Measurements from ENCODE around the gene PTPRA.
A peak's percentile ranks its signal among the peaks of the same experiment; 100 is the strongest.
"Not testable (repeated sequence)": the region's sequence is repeated elsewhere in the genome, so short reads cannot be mapped to it uniquely, and the experiment has no call there.

The PTPRA gene

DNA sequence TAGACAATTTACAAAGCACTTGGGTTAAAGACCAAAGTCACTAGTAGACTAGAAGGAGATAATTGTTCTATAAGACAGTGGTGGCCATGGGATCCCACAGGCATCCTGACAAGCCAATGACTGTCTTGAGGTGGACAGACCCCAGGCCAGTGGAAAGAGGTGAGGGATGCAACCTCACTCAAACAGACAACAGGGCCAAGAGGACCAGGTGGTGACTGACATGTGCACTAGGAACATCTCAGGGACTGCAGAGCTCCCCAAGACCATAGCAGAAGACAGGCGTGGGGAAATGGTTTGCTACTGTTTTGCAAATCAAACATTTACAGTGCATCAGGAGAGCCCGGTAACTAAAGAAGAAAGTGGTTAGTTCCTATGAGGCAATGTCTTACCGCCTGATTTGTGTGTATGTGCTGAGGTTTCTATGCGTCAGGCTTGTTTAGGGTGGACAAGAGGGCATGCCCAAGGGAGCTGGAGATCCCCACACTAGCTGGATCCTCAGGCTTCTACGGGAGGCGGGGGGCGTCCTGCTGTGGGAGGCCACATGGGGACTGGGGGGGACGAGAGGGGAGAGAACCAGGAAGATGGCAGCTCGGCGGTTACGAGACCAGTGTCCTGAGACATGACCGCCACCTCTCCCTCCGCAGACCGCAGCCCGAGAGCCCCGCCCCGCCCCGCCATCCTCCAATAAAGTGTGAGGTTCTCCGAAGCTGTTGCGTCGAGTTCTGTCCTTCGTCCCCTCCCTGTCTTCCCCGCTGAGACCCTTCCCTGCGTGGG lies 171.9 kb downstream of the PTPRA start:
- peak; percentile 26 for DNase-seq (ENCODE audit: low read depth)

DNA sequence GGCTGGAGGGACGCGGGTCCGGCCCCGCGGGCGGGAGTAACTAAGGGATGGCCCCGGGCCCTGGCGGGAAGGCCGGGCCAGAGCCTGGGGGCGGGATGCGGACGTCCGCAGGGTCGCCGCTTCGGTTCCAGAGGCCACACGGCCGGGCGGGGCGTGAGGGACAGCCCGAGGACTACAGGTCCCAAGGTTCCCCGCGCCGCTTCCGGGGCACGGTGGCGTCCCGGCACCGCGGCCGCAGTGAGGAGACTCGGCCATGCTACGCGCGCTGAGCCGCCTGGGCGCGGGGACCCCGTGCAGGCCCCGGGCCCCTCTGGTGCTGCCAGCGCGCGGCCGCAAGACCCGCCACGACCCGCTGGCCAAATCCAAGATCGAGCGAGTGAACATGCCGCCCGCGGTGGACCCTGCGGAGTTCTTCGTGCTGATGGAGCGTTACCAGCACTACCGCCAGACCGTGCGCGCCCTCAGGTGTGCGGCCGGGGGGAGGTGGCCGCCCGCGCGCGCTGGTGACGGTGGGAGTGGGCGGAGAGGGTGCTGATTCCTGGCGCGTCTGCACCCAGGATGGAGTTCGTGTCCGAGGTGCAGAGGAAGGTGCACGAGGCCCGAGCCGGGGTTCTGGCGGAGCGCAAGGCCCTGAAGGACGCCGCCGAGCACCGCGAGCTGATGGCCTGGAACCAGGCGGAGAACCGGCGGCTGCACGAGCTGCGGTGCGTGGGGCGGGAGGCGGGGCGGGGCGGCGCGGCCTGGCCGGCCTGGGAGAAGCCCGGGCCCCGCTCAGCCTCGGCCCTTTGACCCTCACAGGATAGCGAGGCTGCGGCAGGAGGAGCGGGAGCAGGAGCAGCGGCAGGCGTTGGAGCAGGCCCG lies 172.8 kb downstream of the PTPRA start, which contains the start of gene MRPS26:
MRPS26 (plus strand) TSS at position 237 of the 861 bp plus-strand sequence; CDS start at position 254, 17 bp downstream.
- DNase-seq (ENCODE audit: low read depth) = peak; percentile 64

DNA sequence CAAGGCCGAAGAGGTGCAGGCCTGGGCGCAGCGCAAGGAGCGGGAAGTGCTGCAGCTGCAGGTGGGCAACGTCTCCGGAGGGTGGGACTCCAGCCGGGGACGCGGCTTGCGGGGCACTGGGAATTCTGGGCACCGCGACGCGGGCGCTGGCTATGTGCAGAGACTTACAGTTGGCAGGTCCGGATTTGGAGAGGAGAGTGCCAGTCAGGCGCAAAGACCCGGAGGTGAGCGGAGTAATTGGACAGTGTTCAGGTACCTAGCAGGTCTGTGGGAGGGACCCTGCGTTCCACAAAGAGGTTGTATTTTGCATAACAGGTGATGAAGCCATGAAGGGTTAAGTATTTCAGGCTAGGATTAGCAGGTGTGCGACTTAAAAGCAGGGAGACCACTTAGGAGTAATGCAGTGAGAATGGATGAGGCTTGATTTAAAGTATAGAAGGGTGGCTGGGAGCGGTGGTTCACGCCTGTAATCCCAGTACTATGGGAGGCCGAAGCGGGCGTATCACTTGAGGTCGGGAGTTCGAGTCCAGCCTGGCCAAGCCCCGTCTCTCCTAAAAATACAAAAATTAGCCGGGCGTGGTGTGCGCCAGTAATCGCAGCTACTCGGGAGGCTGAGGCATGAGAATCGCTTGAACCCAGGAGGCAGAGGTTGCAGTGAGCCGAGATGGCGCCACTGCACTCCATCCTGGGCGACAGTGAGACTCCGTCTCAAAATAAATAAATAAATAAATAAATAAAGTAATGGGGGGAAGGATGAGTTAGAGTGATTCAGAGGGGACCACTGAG lies 173.6 kb downstream of the PTPRA start:
- DNase-seq (ENCODE audit: low read depth) = no peak

- no peak for DNase-seq (ENCODE audit: low read depth)
Observed at GRCh38 chr20:3047486-3048419, 174.5 kb downstream of the PTPRA start.

GRCh38 chr20:3051385-3052019 lies 178.2 kb downstream of the PTPRA start:
- DNase-seq (ENCODE audit: low read depth) = no peak

- DNase-seq (ENCODE audit: low read depth) = no peak
Observed at GRCh38 chr20:3059489-3059888, 186.2 kb downstream of the PTPRA start.

DNA sequence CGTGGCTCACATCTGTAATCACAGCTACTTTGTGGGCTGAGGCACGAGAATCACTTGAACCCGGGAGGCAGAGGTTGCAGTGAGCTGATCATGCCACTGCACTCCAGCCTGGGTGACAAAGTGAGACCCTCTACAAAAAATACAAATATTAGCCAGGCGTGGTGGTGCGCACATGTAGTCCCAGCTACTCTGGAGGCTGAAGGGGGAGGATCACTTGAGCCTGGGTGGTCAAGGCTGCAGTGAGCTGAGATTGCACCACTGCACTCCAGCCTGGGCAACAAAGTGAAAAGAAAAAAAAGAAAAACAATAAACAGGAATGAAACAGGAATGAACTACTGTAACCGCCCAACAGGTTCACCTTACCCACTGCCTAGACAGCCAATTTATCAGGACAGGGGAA lies 190.8 kb downstream of the PTPRA start:
- not testable (repeated sequence) for DNase-seq (ENCODE audit: low read depth)

GRCh38 chr20:3067139-3068014 lies 194.1 kb downstream of the PTPRA start:
- no peak for DNase-seq (ENCODE audit: low read depth)

GRCh38 chr20:3068075-3068474 lies 194.8 kb downstream of the PTPRA start:
- no peak for DNase-seq (ENCODE audit: low read depth)

- no peak for DNase-seq (ENCODE audit: low read depth)
Observed at GRCh38 chr20:3068986-3069900, 196.0 kb downstream of the PTPRA start.

DNA sequence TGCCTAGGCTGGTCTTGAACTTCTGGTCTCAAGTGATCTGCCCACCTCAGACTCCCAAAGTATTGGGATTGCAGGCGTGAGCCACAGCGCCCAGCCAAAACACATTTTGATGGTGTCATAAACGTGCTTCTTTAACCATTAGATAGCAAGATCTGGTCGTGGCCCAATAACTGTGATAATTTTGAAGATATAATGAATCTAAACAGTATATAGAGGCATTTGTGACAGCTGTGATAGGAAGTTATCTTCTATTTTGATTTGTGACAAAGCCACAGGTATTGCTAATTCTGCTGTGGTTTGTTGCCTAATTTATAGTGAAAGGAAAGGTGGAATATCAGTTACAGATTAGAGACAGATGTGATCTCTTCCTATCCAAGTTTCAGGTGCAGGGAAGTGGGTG lies 197.4 kb downstream of the PTPRA start:
- DNase-seq (ENCODE audit: low read depth) = no peak

DNA sequence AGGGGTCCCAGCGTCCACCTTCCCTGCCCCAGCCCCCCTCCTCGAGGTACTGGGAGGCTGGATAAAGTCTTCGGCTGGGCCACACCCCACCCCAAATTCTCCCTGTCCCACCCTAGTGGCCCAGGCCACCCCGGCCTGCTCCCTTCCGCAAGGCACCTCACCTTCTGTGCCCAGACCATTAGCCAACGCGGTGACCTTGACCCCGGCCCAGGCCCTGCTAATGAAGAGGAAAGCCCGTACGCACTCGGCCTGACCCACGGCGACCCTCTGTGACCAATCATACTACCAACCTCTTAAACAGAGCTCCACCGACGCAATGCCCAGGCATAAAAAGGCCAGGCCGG lies 198.0 kb downstream of the PTPRA start:
- DNase-seq (ENCODE audit: low read depth) = no peak

DNA sequence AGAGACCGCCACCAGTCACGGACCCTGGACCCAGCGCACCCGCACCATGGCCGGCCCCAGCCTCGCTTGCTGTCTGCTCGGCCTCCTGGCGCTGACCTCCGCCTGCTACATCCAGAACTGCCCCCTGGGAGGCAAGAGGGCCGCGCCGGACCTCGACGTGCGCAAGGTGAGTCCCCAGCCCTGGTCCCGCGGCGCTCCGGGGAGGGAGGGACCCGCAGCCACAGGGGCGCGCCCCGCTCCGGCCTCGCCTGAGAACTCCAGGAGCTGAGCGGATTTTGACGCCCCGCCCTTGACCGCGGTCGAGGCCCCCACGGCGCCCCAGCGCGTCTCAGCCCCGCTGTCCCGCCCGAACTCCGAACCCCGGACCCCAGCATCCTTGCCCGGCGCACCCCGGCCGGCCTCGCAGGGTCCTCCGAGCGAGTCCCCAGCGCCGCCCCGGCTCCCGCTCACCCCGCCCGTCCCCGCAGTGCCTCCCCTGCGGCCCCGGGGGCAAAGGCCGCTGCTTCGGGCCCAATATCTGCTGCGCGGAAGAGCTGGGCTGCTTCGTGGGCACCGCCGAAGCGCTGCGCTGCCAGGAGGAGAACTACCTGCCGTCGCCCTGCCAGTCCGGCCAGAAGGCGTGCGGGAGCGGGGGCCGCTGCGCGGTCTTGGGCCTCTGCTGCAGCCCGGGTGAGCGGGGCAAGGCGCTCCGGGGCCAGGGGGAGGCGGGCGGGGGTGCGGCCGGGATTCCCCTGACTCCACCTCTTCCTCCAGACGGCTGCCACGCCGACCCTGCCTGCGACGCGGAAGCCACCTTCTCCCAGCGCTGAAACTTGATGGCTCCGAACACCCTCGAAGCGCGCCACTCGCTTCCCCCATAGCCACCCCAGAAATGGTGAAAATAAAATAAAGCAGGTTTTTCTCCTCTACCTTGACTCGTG lies 198.6 kb downstream of the PTPRA start, which contains the start of gene OXT:
OXT (plus strand) TSS at position 11 of the 920 bp plus-strand sequence; CDS start at position 47, 36 bp downstream.
- DNase-seq (ENCODE audit: low read depth) = peak; percentile 51

DNA sequence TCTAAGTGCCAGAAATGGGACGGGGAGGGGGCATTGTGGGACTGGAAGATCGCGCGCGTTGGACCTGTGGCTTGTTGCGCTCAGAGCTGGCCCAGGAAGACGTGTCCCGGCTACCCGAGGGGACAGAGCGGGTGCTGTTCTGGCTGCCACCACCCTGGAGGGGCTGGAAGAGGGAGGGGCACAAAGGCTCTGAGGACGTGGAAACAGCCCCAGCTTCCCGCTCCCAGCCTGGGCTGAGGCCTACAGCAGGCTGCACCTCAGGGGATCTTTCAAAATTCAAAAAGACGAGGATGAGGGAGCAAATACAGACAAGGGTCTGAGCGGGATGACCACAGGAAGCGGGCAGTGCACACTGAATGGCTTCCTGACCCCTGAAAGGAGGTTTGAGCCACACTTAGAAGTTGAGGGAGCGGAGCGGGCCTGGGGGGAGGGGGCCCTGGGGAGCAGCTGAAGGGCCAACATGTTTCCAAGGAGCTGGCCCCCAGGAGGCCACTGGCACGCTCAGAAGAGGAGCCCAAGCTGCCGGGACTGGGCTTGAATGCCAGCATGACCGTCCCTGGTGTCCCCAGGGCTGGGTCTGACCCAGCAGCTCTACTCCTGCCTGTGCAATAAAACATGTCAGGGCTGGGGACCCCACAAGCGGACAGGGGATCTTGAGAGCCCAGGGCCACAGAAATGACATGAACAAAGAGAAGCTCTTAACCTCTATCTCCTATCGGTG lies 199.4 kb downstream of the PTPRA start:
- DNase-seq (ENCODE audit: low read depth) = no peak

DNA sequence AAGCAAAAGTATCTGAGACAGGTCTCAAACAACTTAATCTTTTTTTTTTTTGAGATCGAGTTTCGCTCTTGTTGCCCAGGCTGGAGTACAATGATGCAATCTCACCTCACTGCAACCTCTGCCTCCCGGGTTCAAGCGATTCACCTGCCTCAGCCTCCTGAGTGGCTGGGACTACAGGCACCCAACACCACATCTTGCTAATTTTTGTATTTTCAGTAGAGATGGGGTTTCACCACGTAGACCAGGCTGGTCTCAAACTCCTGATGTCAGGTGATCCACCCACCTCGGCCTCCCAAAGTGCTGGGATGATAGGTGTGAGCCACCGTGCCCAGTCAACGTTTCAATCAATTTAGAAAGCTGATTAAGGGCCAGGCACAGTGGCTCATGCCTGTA lies 200.0 kb downstream of the PTPRA start:
- not testable (repeated sequence) for DNase-seq (ENCODE audit: low read depth)

DNA sequence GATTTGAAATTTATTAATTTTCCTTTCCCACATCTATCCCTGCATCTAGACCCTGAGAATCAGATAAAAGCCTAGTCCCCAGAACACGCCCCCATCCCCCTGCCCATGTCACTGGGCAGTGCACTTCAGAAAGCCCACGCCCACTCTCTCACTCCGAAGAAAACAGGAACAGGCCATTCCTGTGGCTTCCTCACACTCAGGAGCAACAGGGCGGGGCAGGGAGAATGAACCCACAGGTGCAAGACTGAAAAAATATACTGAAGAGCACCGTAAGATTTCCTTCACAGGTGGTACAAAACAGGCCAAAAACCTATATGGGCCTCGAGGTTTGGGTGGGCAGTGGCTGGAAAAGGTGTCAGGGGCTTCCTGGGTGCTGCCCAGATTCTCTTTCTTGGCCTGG lies 201.5 kb downstream of the PTPRA start:
- no peak for DNase-seq (ENCODE audit: low read depth)

GRCh38 chr20:3075315-3075714 lies 202.0 kb downstream of the PTPRA start:
- DNase-seq (ENCODE audit: low read depth) = not testable (repeated sequence)
